Activated T-helper 1 cell treated with Interleukin-2 at 50 U/mL for 16 hours (primary cell): ENCODE measurements around the gene KRT85.
A peak's percentile ranks its signal among the peaks of the same experiment; 100 is the strongest.

Experiments
- DNase-seq: peaks from one replicate; pipeline ENCODE4 v3.0.0-alpha.2; 2020; ENCODE audit warnings: low read depth

KRT85 gene

GRCh38 chr12:52367876-52368275, 595 bp upstream of the KRT85 start:
- DNase-seq, result no peak

GRCh38 chr12:52364901-52365489, 2.3 kb downstream of the KRT85 start:
- no peak for DNase-seq

GRCh38 chr12:52364061-52364460, 3.2 kb downstream of the KRT85 start:
- DNase-seq, result no peak

- no peak for DNase-seq
These were observed 4.1 kb downstream of the KRT85 start for GRCh38 chr12:52363111-52363679.

- DNase-seq, result no peak
These were observed 5.1 kb downstream of the KRT85 start for GRCh38 chr12:52362118-52362726.

- DNase-seq, result no peak
These were observed 5.7 kb downstream of the KRT85 start for GRCh38 chr12:52361553-52361952.

GRCh38 chr12:52360663-52361271, 6.5 kb downstream of the KRT85 start:
- DNase-seq, result no peak

GRCh38 chr12:52360106-52360662, 7.1 kb downstream of the KRT85 start:
- DNase-seq, result no peak

- DNase-seq, result no peak
These were observed 7.6 kb downstream of the KRT85 start for GRCh38 chr12:52359621-52360061.

- no peak for DNase-seq
These were observed 8.5 kb downstream of the KRT85 start for GRCh38 chr12:52358575-52359350.

GRCh38 chr12:52356762-52357580, 10.3 kb downstream of the KRT85 start:
- no peak for DNase-seq

- no peak for DNase-seq
These were observed 11.1 kb downstream of the KRT85 start for GRCh38 chr12:52356031-52356761.

- DNase-seq, result no peak
These were observed 12.1 kb downstream of the KRT85 start for GRCh38 chr12:52355176-52355575.

- DNase-seq, result no peak
These were observed 13.1 kb downstream of the KRT85 start for GRCh38 chr12:52354200-52354599.

- DNase-seq, result no peak
These were observed 13.5 kb downstream of the KRT85 start for GRCh38 chr12:52353766-52354165.

GRCh38 chr12:52352951-52353350, 14.3 kb downstream of the KRT85 start:
- DNase-seq, result no peak

GRCh38 chr12:52351196-52352059, 15.9 kb downstream of the KRT85 start:
- DNase-seq, result peak; percentile 34

GRCh38 chr12:52350786-52351185, 16.5 kb downstream of the KRT85 start:
- DNase-seq, result no peak

GRCh38 chr12:52350021-52350620, 17.2 kb downstream of the KRT85 start:
- no peak for DNase-seq
